SK-N-SH (cell line): ENCODE data around the gene ZNF555. TPM values are rescaled to one million over a fixed set of nuclear protein-coding genes. Genes with fewer than 3 reads are reported as not detected.
"Not testable (repeated sequence)": the region's sequence is repeated elsewhere in the genome, so short reads cannot be mapped to it uniquely, and the experiment has no call there.

Experiments used
- CTCF ChIA-PET: fragments of 300-600, 350-600 bp; formaldehyde crosslinking; extraction: SDS; loops from one replicate; lab custom pipeline; 2021; lab: Yijun Ruan, JAX
- POLR2A ChIA-PET: fragments of 350-600 bp; sonication (Branson Sonifier 250); formaldehyde crosslinking; extraction: SDS; loops from one replicate; lab custom pipeline; 2020; ENCODE audit warnings: antibody characterized with exemption, inconsistent platforms; lab: Yijun Ruan, JAX
- DNase-seq: peaks from one replicate; pipeline ENCODE4 v3.0.0; 2012
- H2AFZ ChIP-seq: fragments of 200-600 bp; sonication (generic); 2 replicates; pipeline ENCODE4 v1.8.1; 2016; ENCODE audit warnings: antibody characterized with exemption, mild to moderate bottlenecking, low read depth
- H3F3A ChIP-seq: fragments of 200-600 bp; sonication (generic); replicated peaks from 2 replicates; pipeline ENCODE3; 2016; ENCODE audit warnings: antibody characterized with exemption, mild to moderate bottlenecking; ENCODE audit not compliant: insufficient read depth
- H3K27ac ChIP-seq, 2 experiments: fragments of 200-500 bp in 1 of 2; fragments of 200-600 bp in 1 of 2; sonication (Bioruptor generic) in 1 of 2; sonication (generic), shearing (Covaris generic) in 1 of 2; 2 replicates each; pipeline versions ENCODE4 v1.5.1 to v1.6.1; 2014 to 2016; ENCODE audit warnings: low read depth in 2 of 2, inconsistent platforms in 1 of 2, low read length in 1 of 2, mild to moderate bottlenecking in 1 of 2, mixed read lengths in 1 of 2
- H3K27me3 ChIP-seq: fragments of 200-600 bp; sonication (generic), shearing (Covaris generic); 2 replicates; pipeline ENCODE4 v1.6.1; 2016; ENCODE audit warnings: mixed run types; ENCODE audit not compliant: insufficient read depth
- H3K36me3 ChIP-seq, 2 experiments: fragments of 200-500 bp in 1 of 2; fragments of 200-600 bp in 1 of 2; sonication (Bioruptor generic) in 1 of 2; sonication (generic) in 1 of 2; replicated peaks in 1 of 2; 2 replicates each; pipeline versions ENCODE3 to v1.5.1; 2014 to 2016; ENCODE audit warnings: low read length in 1 of 2, mild to moderate bottlenecking in 1 of 2; ENCODE audit not compliant: insufficient read depth in 2 of 2, control insufficient read depth in 1 of 2
- H3K4me1 ChIP-seq, 2 experiments: fragments of 200-500 bp in 1 of 2; fragments of 200-600 bp in 1 of 2; sonication (Bioruptor generic) in 1 of 2; sonication (generic), shearing (Covaris generic) in 1 of 2; 2 replicates each; pipeline versions ENCODE4 v1.5.1 to v1.6.1; 2014 to 2016; ENCODE audit warnings: low read depth in 1 of 2, low read length in 1 of 2, mixed run types in 1 of 2; ENCODE audit not compliant: insufficient read depth in 2 of 2, control insufficient read depth in 1 of 2
- H3K4me2 ChIP-seq: fragments of 200-600 bp; sonication (generic), shearing (Covaris generic); 2 replicates; pipeline ENCODE4 v1.6.1; 2017; ENCODE audit warnings: mixed run types
- H3K4me3 ChIP-seq, 2 experiments: fragments of 200-500 bp in 1 of 2; fragments of 200-600 bp in 1 of 2; sonication (Bioruptor generic) in 1 of 2; sonication (generic), shearing (Covaris generic) in 1 of 2; 2 replicates each; pipeline versions ENCODE4 v1.5.1 to v1.8.1; 2014 to 2016; ENCODE audit warnings: low read depth in 2 of 2, inconsistent platforms in 1 of 2, low read length in 1 of 2, mild to moderate bottlenecking in 1 of 2, mixed read lengths in 1 of 2, moderate library complexity in 1 of 2
- H3K79me2 ChIP-seq: fragments of 200-600 bp; sonication (generic); 2 replicates; pipeline ENCODE4 v1.8.1; 2017; ENCODE audit warnings: mild to moderate bottlenecking; ENCODE audit not compliant: insufficient read depth
- H3K9ac ChIP-seq: fragments of 200-600 bp; sonication (generic); 2 replicates; pipeline ENCODE4 v1.6.1; 2017; ENCODE audit warnings: mixed run types
- H3K9me2 ChIP-seq: fragments of 200-600 bp; sonication (generic); 2 replicates; pipeline ENCODE4 v1.6.1; 2017; ENCODE audit warnings: mixed run types
- H3K9me3 ChIP-seq: fragments of 200-600 bp; sonication (generic); 2 replicates; pipeline ENCODE4 v1.6.1; 2017; ENCODE audit warnings: mixed run types, mild to moderate bottlenecking, moderate library complexity
- H4K20me1 ChIP-seq: fragments of 200-600 bp; sonication (generic); 2 replicates; pipeline ENCODE4 v1.6.1; 2017; ENCODE audit warnings: mild to moderate bottlenecking, mixed run types; ENCODE audit not compliant: insufficient read depth
- CHD2 ChIP-seq: fragments of 150-350 bp; IDR thresholded peaks from 2 replicates; pipeline ENCODE4 v1.6.1; 2018; ENCODE audit warnings: low read length; ENCODE audit not compliant: partially characterized antibody
- ELF1 ChIP-seq: IDR thresholded peaks from 2 replicates; pipeline ENCODE4 v1.4.0; 2012
- FOSL2 ChIP-seq: IDR thresholded peaks from 2 replicates; pipeline ENCODE4 v1.4.0; 2012; ENCODE audit warnings: low read depth, mild to moderate bottlenecking, moderate library complexity, borderline replicate concordance
- GATA2 ChIP-seq: sonication (generic); formaldehyde crosslinking; IDR thresholded peaks from 2 replicates; pipeline ENCODE4 v1.5.0; 2020; ENCODE audit warnings: mild to moderate bottlenecking, missing genetic modification reagents
- IRF3 ChIP-seq: fragments of 150-350 bp; IDR thresholded peaks from 2 replicates; pipeline ENCODE4 v1.6.1; 2016; ENCODE audit warnings: mild to moderate bottlenecking, low read depth, low read length
- JUND ChIP-seq: IDR thresholded peaks from 2 replicates; pipeline ENCODE4 v1.4.0; 2012
- NFIC ChIP-seq: IDR thresholded peaks from 2 replicates; pipeline ENCODE4 v1.4.0; 2012; ENCODE audit warnings: borderline replicate concordance
- RAD21 ChIP-seq: IDR thresholded peaks from 2 replicates; pipeline ENCODE4 v1.6.1; 2012; ENCODE audit warnings: mild to moderate bottlenecking, low read length
- RFX5 ChIP-seq: IDR thresholded peaks from 2 replicates; pipeline ENCODE4 v1.6.1; 2012; ENCODE audit warnings: mild to moderate bottlenecking, improper control_type of control experiment, low read length
- RXRA ChIP-seq: IDR thresholded peaks from 2 replicates; pipeline ENCODE4 v1.4.0; 2012; ENCODE audit warnings: low read depth, mild to moderate bottlenecking, borderline replicate concordance
- SIN3A ChIP-seq: IDR thresholded peaks from 2 replicates; pipeline ENCODE4 v1.6.1; 2012; ENCODE audit warnings: low read depth, mild to moderate bottlenecking, low read length, moderate library complexity, borderline replicate concordance
- TAF1 ChIP-seq: IDR thresholded peaks from 2 replicates; pipeline ENCODE4 v1.6.1; 2012; ENCODE audit warnings: low read depth, mild to moderate bottlenecking, low read length, moderate library complexity, borderline replicate concordance
- YY1 ChIP-seq: IDR thresholded peaks from 2 replicates; pipeline ENCODE4 v1.4.0; 2012; ENCODE audit warnings: low read depth, mild to moderate bottlenecking
- WGBS: methylation state at CpG from one replicate; pipeline ENCODE4 v1.1.6; 2017; ENCODE audit warnings: low lambda C conversion rate; 5-methylcytosine and 5-hydroxymethylcytosine counted together
- polyA plus RNA-seq, 3 experiments: library from polyadenylated mRNA; depleted of rRNA; stranded (reverse); fragments of >200 nt; gene quantifications; 2 replicates each; pipeline ENCODE4 v1.2.3, GENCODE V29; 2012
- TF ChIP-seq, protein P1 (sequence below): IDR thresholded peaks from 2 replicates; pipeline ENCODE4 v1.4.0; 2012; ENCODE audit warnings: low read depth, borderline replicate concordance
- TF ChIP-seq, protein P2 (sequence below): fragments of 150-350 bp; IDR thresholded peaks from 2 replicates; pipeline ENCODE4 v1.6.1; 2017; ENCODE audit warnings: antibody characterized with exemption, low read length, low read depth, borderline replicate concordance
- TF ChIP-seq, protein P3 (sequence below): IDR thresholded peaks from 2 replicates; pipeline ENCODE4 v1.6.1; 2012; ENCODE audit warnings: mild to moderate bottlenecking, low read depth, low read length, moderate library complexity

Gene ZNF555
- polyA plus RNA-seq, 1 of the 3 experiments (the other 2 are of a cell fraction): 1.4 TPM

GRCh38 chr19:2791876-2792275, 49.4 kb upstream of the ZNF555 start:
- ChIA-PET CTCF (no interaction called here), POLR2A (no interaction called here)
- H3K79me2 ChIP-seq: peaks cover 35% of the 10 kb centered on the region
- no peaks in the 10 kb centered on the region for H3K9me3 ChIP-seq
- H3K4me1 ChIP-seq: no peaks in the 10 kb centered on the region; a peak in 1 of 4 replicates
- no peak for TF ChIP-seq YY1
- no peak for TF ChIP-seq ELF1
- TF ChIP-seq IRF3: no peak
- no peak for TF ChIP-seq GATA2 (CRISPR knock-in tag)
- TF ChIP-seq RAD21: no peak
- TF ChIP-seq, protein P1, sequence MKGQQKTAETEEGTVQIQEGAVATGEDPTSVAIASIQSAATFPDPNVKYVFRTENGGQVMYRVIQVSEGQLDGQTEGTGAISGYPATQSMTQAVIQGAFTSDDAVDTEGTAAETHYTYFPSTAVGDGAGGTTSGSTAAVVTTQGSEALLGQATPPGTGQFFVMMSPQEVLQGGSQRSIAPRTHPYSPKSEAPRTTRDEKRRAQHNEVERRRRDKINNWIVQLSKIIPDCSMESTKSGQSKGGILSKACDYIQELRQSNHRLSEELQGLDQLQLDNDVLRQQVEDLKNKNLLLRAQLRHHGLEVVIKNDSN: no peak
- no peak overlapping the region for H3K27ac ChIP-seq
- no peak overlapping the region for H3K4me2 ChIP-seq
- WGBS: 89% methylated on average over 16 of the region's 16 CpGs
- peaks cover 11 to 31% of the 10 kb centered on the region in 2 experiments for H3K36me3 ChIP-seq
- H3K9me2 ChIP-seq: no peaks in the 10 kb centered on the region
- H4K20me1 ChIP-seq: no peaks in the 10 kb centered on the region; the same call in 1 of the 2 replicates
- H2AFZ ChIP-seq: no peak overlapping the region
- H3K27me3 ChIP-seq: no peaks in the 10 kb centered on the region
- H3K4me3 ChIP-seq: no peak overlapping the region
- no peaks in the 10 kb centered on the region for H3F3A ChIP-seq
- no peak overlapping the region for H3K9ac ChIP-seq
- no peak for DNase-seq

DNA sequence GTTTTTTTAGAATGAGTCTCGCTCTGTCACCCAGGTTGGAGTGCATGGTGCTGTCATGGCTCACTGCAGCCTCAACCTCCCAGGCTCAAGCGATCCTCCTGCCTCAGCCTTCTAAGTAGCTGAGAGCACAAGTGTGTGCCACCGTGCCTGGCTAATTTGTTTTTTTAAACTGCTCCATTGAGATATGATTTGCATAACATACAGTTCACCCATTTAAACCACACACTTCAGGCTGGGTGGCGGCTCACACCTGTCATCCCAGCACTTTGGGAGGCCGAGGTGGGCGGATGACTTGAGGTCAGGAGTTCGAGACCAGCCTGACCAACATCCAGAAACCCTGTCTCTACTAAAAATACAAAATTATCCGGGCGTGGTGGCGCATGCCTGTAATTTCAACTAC, 48.6 kb upstream of the ZNF555 start:
- H3K27me3 ChIP-seq, H3K4me3 ChIP-seq, POLR2A ChIA-PET, H3K9ac ChIP-seq, H3K4me2 ChIP-seq, H3K9me3 ChIP-seq, H3K27ac ChIP-seq, DNase-seq, H4K20me1 ChIP-seq, H3F3A ChIP-seq, H3K4me1 ChIP-seq, H3K9me2 ChIP-seq, H2AFZ ChIP-seq: not testable (repeated sequence)
- CTCF ChIA-PET: interaction anchor here (0.5 to 1.5 kb wide), 2 partner anchors 12 to 43 kb away, joined by 3 read pairs; no protein-coding TSS in a partner anchor
- WGBS: 97% methylated on average over 10 of the region's 10 CpGs
- Histone ChIP-seq H3K36me3 (peaks cover 11 to 38% of the 10 kb centered on the region in 2 experiments), H3K79me2 (peaks cover 27% of the 10 kb centered on the region)

DNA sequence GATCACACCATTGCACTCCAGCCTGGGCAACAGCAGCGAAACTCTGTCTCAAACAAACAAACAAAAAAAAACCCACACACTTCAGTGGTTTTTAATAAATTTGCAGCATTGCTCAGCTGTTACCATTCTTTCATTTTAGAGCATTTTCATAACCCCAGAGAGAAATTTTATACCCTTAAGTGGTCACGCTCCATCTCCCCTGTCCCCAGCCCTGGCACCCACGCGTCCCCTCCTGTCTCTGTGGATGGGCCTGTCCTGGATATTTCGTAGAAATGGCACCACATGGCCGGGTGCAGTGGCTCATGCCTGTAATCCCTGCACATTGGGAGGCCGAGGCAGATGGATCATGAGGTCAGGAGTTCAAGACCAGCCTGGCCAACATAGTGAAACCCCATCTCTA, 48.1 kb upstream of the ZNF555 start:
- H3K79me2 ChIP-seq: peaks cover 22% of the 10 kb centered on the region; the same call in 1 of the 2 replicates
- no peak overlapping the region for H2AFZ ChIP-seq
- no peaks in the 10 kb centered on the region for H3K9me3 ChIP-seq
- no peaks in the 10 kb centered on the region; the same call in 1 of the 2 replicates for H4K20me1 ChIP-seq
- CTCF ChIA-PET: interaction anchor here (0.5 to 1.5 kb wide), 3 partner anchors 8 to 44 kb away, joined by 3 read pairs; partner anchors contain the start of gene THOP1
- H3K36me3 ChIP-seq: peaks cover 11 to 35% of the 10 kb centered on the region in 2 experiments
- no peak overlapping the region for H3K4me2 ChIP-seq
- no peak for DNase-seq
- no peak overlapping the region for H3K4me3 ChIP-seq
- no peaks in the 10 kb centered on the region for H3K27me3 ChIP-seq
- H3K9ac ChIP-seq: no peak overlapping the region
- H3K27ac ChIP-seq: no peak overlapping the region
- H3K9me2 ChIP-seq: no peaks in the 10 kb centered on the region
- no peaks in the 10 kb centered on the region for H3K4me1 ChIP-seq
- POLR2A ChIA-PET: no interaction called here
- 99% methylated on average over 7 of the region's 7 CpGs for WGBS
- no peaks in the 10 kb centered on the region for H3F3A ChIP-seq
- no peak for TF ChIP-seq FOSL2
- TF ChIP-seq JUND: no peak
- no peak for TF ChIP-seq GATA2 (CRISPR knock-in tag)
- no peak for TF ChIP-seq RXRA
- no peak for TF ChIP-seq RFX5
- TF ChIP-seq SIN3A: no peak
- no peak for TF ChIP-seq YY1
- TF ChIP-seq CHD2: no peak
- TF ChIP-seq, protein P2, sequence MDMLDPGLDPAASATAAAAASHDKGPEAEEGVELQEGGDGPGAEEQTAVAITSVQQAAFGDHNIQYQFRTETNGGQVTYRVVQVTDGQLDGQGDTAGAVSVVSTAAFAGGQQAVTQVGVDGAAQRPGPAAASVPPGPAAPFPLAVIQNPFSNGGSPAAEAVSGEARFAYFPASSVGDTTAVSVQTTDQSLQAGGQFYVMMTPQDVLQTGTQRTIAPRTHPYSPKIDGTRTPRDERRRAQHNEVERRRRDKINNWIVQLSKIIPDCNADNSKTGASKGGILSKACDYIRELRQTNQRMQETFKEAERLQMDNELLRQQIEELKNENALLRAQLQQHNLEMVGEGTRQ: no peak
- TF ChIP-seq, protein P3, sequence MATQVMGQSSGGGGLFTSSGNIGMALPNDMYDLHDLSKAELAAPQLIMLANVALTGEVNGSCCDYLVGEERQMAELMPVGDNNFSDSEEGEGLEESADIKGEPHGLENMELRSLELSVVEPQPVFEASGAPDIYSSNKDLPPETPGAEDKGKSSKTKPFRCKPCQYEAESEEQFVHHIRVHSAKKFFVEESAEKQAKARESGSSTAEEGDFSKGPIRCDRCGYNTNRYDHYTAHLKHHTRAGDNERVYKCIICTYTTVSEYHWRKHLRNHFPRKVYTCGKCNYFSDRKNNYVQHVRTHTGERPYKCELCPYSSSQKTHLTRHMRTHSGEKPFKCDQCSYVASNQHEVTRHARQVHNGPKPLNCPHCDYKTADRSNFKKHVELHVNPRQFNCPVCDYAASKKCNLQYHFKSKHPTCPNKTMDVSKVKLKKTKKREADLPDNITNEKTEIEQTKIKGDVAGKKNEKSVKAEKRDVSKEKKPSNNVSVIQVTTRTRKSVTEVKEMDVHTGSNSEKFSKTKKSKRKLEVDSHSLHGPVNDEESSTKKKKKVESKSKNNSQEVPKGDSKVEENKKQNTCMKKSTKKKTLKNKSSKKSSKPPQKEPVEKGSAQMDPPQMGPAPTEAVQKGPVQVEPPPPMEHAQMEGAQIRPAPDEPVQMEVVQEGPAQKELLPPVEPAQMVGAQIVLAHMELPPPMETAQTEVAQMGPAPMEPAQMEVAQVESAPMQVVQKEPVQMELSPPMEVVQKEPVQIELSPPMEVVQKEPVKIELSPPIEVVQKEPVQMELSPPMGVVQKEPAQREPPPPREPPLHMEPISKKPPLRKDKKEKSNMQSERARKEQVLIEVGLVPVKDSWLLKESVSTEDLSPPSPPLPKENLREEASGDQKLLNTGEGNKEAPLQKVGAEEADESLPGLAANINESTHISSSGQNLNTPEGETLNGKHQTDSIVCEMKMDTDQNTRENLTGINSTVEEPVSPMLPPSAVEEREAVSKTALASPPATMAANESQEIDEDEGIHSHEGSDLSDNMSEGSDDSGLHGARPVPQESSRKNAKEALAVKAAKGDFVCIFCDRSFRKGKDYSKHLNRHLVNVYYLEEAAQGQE: no peak
- no peak for TF ChIP-seq RAD21
- no peak for TF ChIP-seq TAF1
- TF ChIP-seq NFIC: no peak
